Heart right ventricle (tissue), 16 donors: Measurements from ENCODE around the gene NFAM1. TPM values are rescaled to one million over a fixed set of nuclear protein-coding genes. Genes with fewer than 3 reads are reported as not detected.

Experiments
- ATAC-seq, 8 donors: fragments of 200-7000 bp; cut with Tn5 transposase; one replicate each; pipeline ENCODE4 v1.9.1; 2020; ENCODE audit warnings: mild to moderate bottlenecking in 8 of 8, moderate library complexity in 8 of 8, moderate number of reproducible peaks in 1 of 8
- DNase-seq, 2 donors: peaks; one replicate each; pipeline ENCODE4 v3.0.0-alpha.2; 2020
- H3K27ac ChIP-seq, 10 donors: fragments of 200-600 bp; sonication (generic) in 2 of 10; one replicate each; pipeline versions ENCODE4 v1.5.0 to v1.8.0; 2020 to 2022; ENCODE audit warnings: mild to moderate bottlenecking in 3 of 10
- H3K27me3 ChIP-seq, 7 donors: fragments of 200-600 bp; one replicate each; pipeline ENCODE4 v1.8.0; 2021 to 2022; ENCODE audit warnings: mild to moderate bottlenecking in 2 of 7
- H3K36me3 ChIP-seq, 9 donors: fragments of 200-600 bp; sonication (generic) in 1 of 9; one replicate each; pipeline versions ENCODE4 v1.5.0 to v1.8.0; 2020 to 2022; ENCODE audit warnings: mild to moderate bottlenecking in 2 of 9
- H3K4me1 ChIP-seq, 9 donors: fragments of 200-600 bp; sonication (generic) in 1 of 9; one replicate each; pipeline versions ENCODE4 v1.5.0 to v1.8.0; 2020 to 2022; ENCODE audit warnings: mild to moderate bottlenecking in 4 of 9
- H3K4me3 ChIP-seq, 10 donors: fragments of 200-600 bp; sonication (generic) in 2 of 10; one replicate each; pipeline versions ENCODE4 v1.5.0 to v1.8.0; 2020 to 2022; ENCODE audit warnings: mild to moderate bottlenecking in 7 of 10, moderate library complexity in 2 of 10
- H3K9me3 ChIP-seq, 11 donors: fragments of 200-600 bp in 10 of 11; sonication (generic) in 2 of 11; one replicate each; pipeline versions ENCODE4 v1.5.0 to v1.8.0; 2013 to 2022; ENCODE audit warnings: mild to moderate bottlenecking in 2 of 11, control low read depth in 1 of 11, moderate library complexity in 1 of 11
- WGBS, 2 donors: extraction: QIAGEN DNeasy Blood & Tissue Kit; methylation state at CpG; one replicate each; pipeline ENCODE4 v1.1.7; 2013; ENCODE audit warnings: inconsistent platforms in 1 of 2; 5-methylcytosine and 5-hydroxymethylcytosine counted together
- intact Hi-C, 10 donors: fragments of 100-400 bp; cut with DNase I; formaldehyde crosslinking; loops; one replicate each; pipeline versions ENCODE4 v1.11.1 to v1.14.2; 2022
- polyA plus RNA-seq, 2 donors: library from polyadenylated mRNA; stranded (reverse); fragments of 200-250 nt; gene quantifications; one replicate each; pipeline ENCODE4 v1.2.3, GENCODE V29; 2013
- total RNA-seq, 10 donors: library from RNA; stranded (reverse); fragmentation: NEBNext Ultra II Directional in 3 of 10; extraction: Animal tissue kit (Norgen Biotek cat#: 25700) in 3 of 10; gene quantifications; one replicate each; pipeline versions ENCODE4 v1.2.1 to v1.2.4, GENCODE V29; 2021 to 2023
- TF ChIP-seq, protein P1 (sequence below), 9 donors: fragments of 200-600 bp; sonication (generic) in 2 of 9; IDR thresholded peaks; one replicate each; pipeline versions ENCODE4 v1.5.0 to v1.8.0; 2021 to 2022; ENCODE audit warnings: antibody characterized with exemption in 9 of 9, mild to moderate bottlenecking in 5 of 9, moderate library complexity in 1 of 9
- donor health status: Arrhythmogenic right ventricular cardiomyopathy.
- donor health status: ischemic (EF 13 %, LVEDD 7.1; RV severe dilation, severe dysfunction).
- donor health status: healthy with polysubstance abuse.
- donor health status: DM: no; HTN: yes; CAD: no.
- donor health status: DM: no; HTN: no; CAD: no.
- donor health status: ischemic (EF 25% LVEDD 6.9; RV normal size, moderate dysfunction).
- donor health status: ischemic (EF 25% LVEDD 5.7; RV mildly dilated, moderate dysfunction).
- donor health status: healthy.
- donor health status: DM: yes; HTN: yes; CAD: no.
- donor health status: Ischemic cardiomyopathy.
- donor health status: ischemic (EF 35%, LVEDD 5.7; RV mildly dilated, moderate dysfunction).
- donor health status: nonischemic (EF 11% LVEDD 7.7; RV severe dilation, severe dysfunction).
- donor health status: DM: yes; HTN: yes; CAD: no.
- donor health status: PGD.
- donor health status: ischemic (EF 29% LVEDD 5.4; RV normal size, mild dysfunction).
- donor health status: nonischemic (EF 23%, LVEDD 6.1; RV moderate dilation, normal function).

The NFAM1 gene
- total and polyA plus RNA-seq, 12 donors = 0.38 to 6.4 (median 1.4) TPM

DNA sequence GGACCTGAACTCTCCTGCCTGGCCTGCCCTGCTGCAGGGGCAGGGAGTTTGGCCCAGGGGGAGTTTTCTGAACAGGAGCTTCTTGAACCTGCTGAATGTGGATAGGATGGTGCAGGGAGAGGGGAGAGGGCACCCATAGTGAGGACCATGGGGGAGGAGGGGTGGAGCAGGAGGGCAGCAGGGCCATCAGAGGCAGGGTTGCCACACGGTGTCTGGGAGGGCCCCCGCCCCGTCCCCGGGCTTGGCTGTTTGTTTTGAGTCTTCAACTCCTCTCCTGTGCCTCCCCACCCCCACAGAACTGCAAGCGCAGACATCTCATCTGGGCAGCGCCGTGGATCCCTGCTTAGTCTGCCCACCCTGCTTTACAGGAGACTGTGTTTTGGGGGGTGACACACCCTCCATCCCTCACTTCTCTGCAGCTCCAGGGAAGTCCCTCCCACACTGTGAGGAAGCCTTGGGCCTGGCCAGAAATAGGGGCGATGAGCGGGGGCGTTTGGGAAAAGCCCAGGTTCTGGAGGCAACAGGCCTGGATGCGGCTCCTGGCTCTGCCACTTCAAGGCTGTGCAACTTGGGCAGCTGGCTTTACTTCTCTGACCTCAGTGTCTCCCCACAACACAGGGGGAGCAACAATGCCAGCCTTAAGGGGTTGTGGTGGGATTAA lies 14.4 kb downstream of the NFAM1 start:
- Histone ChIP-seq H3K27ac (no peak overlapping the region), H3K36me3 (no peaks in the 10 kb centered on the region), H3K4me3 (no peak overlapping the region), H3K27me3 (peaks cover 0 to 20% (median 5%) of the 10 kb centered on the region in 7 donors), H3K4me1 (peaks cover 0 to 20% (median 0%) of the 10 kb centered on the region in 9 donors), H3K9me3 (no peaks in the 10 kb centered on the region)
- 86 to 87% methylated on average over 11 of the region's 11 CpGs for WGBS, 2 donors
- TF ChIP-seq, protein P1, sequence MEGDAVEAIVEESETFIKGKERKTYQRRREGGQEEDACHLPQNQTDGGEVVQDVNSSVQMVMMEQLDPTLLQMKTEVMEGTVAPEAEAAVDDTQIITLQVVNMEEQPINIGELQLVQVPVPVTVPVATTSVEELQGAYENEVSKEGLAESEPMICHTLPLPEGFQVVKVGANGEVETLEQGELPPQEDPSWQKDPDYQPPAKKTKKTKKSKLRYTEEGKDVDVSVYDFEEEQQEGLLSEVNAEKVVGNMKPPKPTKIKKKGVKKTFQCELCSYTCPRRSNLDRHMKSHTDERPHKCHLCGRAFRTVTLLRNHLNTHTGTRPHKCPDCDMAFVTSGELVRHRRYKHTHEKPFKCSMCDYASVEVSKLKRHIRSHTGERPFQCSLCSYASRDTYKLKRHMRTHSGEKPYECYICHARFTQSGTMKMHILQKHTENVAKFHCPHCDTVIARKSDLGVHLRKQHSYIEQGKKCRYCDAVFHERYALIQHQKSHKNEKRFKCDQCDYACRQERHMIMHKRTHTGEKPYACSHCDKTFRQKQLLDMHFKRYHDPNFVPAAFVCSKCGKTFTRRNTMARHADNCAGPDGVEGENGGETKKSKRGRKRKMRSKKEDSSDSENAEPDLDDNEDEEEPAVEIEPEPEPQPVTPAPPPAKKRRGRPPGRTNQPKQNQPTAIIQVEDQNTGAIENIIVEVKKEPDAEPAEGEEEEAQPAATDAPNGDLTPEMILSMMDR (IDR thresholded peaks at IDR 0.05) = no peak
- ATAC-seq (no peak), DNase-seq (no peak)
- intact Hi-C loops = no loop called here

DNA sequence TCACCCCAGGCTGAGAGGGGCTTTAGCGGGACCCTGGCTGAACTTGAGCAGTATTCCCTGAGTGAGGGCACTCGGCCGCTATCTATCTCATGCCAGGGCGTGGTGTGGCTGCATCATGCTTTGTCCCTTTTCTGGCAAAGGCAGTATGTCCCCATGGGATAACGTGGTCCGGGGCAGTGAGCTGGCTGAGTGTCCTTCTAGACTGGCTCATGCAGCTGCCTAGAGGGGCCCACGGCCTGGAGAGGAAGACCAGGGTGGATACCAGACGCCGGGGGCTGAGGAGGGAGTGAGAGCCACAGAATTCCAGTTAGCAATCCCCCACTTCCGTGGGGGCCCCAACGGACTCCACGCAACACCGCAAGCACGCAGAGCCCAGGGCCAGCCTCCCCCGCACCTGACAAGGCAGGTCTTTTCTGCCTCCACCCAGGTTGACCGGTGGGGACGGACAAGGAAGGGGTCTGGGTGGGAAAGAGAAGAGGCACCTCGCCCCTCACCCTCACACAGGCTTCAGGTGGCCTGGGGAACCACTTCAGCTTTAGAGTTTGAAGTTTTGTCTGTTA lies 15.5 kb downstream of the NFAM1 start:
- Histone ChIP-seq H3K27me3 (peaks cover 0 to 20% (median 5%) of the 10 kb centered on the region in 7 donors), H3K27ac (no peak overlapping the region), H3K9me3 (no peaks in the 10 kb centered on the region), H3K4me1 (peaks cover 0 to 20% (median 0%) of the 10 kb centered on the region in 9 donors), H3K36me3 (no peaks in the 10 kb centered on the region), H3K4me3 (no peak overlapping the region)
- TF ChIP-seq, protein P1 (IDR thresholded peaks at IDR 0.05) = no peak
- no peak for ATAC-seq
- 87 to 91% methylated on average over 18 of the region's 18 CpGs for WGBS, 2 donors
- intact Hi-C loops = no loop called here
- no peak for DNase-seq

DNA sequence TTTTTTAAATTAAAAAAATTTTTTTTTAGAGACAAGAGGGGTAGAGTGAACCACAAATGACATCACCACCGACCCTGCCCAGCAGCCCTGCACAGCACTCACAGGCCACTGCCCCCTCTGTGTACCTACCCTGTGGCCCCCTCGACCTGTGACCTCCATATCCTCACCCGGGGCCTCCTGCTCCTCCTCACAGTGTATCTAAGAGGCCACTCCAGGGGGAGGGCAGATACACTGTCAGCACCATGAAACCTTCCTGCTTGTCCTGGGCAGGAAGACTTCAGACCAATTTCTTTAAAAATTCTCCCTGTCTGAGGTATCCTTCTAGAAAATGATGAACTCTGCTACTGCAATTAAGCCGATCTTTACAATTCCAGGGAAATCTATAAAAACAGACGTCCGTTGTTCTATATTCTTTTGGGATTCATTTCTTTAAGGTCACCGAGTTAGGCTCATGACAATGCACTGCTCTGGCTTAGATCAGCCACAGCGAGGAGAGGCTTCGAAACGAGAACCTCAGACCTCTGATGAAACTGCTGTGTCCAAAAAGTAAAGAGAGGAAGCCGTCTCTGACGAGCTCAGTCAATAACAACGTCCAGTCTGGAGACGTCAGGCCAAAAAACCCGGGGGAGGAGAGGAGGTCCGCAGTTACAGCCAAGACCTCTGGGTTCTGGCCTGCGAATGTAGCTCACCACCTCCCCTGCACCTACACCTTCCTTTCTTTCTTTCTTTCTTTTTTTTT lies 17.5 kb downstream of the NFAM1 start:
- DNase-seq (no peak), ATAC-seq (no peak)
- Histone ChIP-seq H3K4me1 (peaks cover 0 to 17% (median 0%) of the 10 kb centered on the region in 9 donors), H3K9me3 (no peaks in the 10 kb centered on the region), H3K27ac (peak overlapping the region in 1 of 10 donors; percentile 60), H3K27me3 (peaks cover 0 to 14% (median 3%) of the 10 kb centered on the region in 7 donors), H3K36me3 (peaks cover 0 to 19% (median 0%) of the 10 kb centered on the region in 9 donors), H3K4me3 (no peak overlapping the region)
- intact Hi-C loops = no loop called here
- 59 to 65% methylated on average over 17 of the region's 17 CpGs for WGBS, 2 donors
- TF ChIP-seq, protein P1 (IDR thresholded peaks at IDR 0.05) = no peak

DNA sequence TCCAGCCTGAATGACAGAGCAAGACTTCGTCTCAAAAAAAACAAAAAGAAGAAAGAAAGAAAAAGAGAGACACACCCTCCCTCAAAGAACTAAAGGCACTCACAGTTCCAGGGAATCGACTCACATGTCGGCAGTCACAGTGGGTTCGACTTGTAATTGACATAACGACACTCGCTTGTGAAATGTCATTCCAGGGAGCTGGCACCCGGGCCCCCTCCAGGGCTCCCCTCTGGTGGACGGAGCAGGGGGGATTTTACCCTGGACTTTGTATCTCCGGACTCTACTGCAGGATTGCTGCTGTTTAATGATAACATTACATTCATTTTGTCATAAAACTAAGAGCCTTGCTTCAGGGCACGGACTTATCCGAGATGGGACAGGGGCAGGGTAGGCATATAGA lies 18.2 kb downstream of the NFAM1 start:
- no peak for DNase-seq
- Histone ChIP-seq H3K27me3 (peaks cover 0 to 7% (median 3%) of the 10 kb centered on the region in 7 donors), H3K9me3 (no peaks in the 10 kb centered on the region), H3K4me3 (no peak overlapping the region), H3K27ac (no peak overlapping the region), H3K36me3 (peaks cover 0 to 26% (median 0%) of the 10 kb centered on the region in 9 donors), H3K4me1 (peaks cover 0 to 10% (median 0%) of the 10 kb centered on the region in 9 donors)
- intact Hi-C loops = no loop called here
- TF ChIP-seq, protein P1 (IDR thresholded peaks at IDR 0.05) = no peak
- 85% methylated on average over 11 of the region's 11 CpGs for WGBS, 2 donors
- ATAC-seq = no peak
